Muscle layer of colon (tissue), 2 donors: Measurements from ENCODE around the gene PRKG1.

Experiments used
- H3K27ac ChIP-seq: one replicate; pipeline ENCODE4 v1.7.0; 2013; ENCODE audit warnings: low read depth, mild to moderate bottlenecking, low read length, moderate library complexity
- H3K27me3 ChIP-seq, 2 donors: one replicate each; pipeline ENCODE4 v1.7.0; 2013; ENCODE audit warnings: low read length in 2 of 2, mild to moderate bottlenecking in 2 of 2; ENCODE audit not compliant: insufficient read depth in 2 of 2, control insufficient read depth in 1 of 2
- H3K36me3 ChIP-seq: one replicate; pipeline ENCODE4 v1.7.0; 2013; ENCODE audit warnings: mild to moderate bottlenecking, low read length; ENCODE audit not compliant: insufficient read depth
- H3K4me1 ChIP-seq: one replicate; pipeline ENCODE4 v1.7.0; 2013; ENCODE audit warnings: mild to moderate bottlenecking, low read length; ENCODE audit not compliant: insufficient read depth
- H3K4me3 ChIP-seq, 2 donors: one replicate each; pipeline ENCODE4 v1.7.0; 2013; ENCODE audit warnings: low read length in 2 of 2, low read depth in 1 of 2, mild to moderate bottlenecking in 1 of 2, moderate library complexity in 1 of 2
- H3K9ac ChIP-seq: one replicate; pipeline ENCODE4 v1.7.0; 2013; ENCODE audit warnings: low read length
- H3K9me3 ChIP-seq: one replicate; pipeline ENCODE4 v1.7.0; 2013; ENCODE audit warnings: mild to moderate bottlenecking, low read length
- donor health status: abdominal sarcoma.
- donor health status: Adenocarcinoma of cecum.

The PRKG1 gene

GRCh38 chr10:51289519-51289918 lies 215.2 kb downstream of the PRKG1 start:
- Histone ChIP-seq H3K4me1 (peaks cover 5% of the 10 kb centered on the region), H3K27me3 (no peaks in the 10 kb centered on the region), H3K9ac (no peak overlapping the region)

GRCh38 chr10:51291961-51292360 lies 217.7 kb downstream of the PRKG1 start:
- Histone ChIP-seq H3K27ac (no peak overlapping the region), H3K9ac (no peak overlapping the region), H3K4me3 (no peak overlapping the region), H3K27me3 (no peaks in the 10 kb centered on the region), H3K9me3 (no peaks in the 10 kb centered on the region), H3K36me3 (no peaks in the 10 kb centered on the region), H3K4me1 (peaks cover 5% of the 10 kb centered on the region)

More at GRCh38 chr10:51289519-51289918, 215.2 kb downstream of the PRKG1 start:
- Histone ChIP-seq H3K36me3 (no peaks in the 10 kb centered on the region), H3K9me3 (no peaks in the 10 kb centered on the region), H3K4me3 (no peak overlapping the region), H3K27ac (no peak overlapping the region)

GRCh38 chr10:51297438-51297837 lies 223.2 kb downstream of the PRKG1 start:
- H3K4me3 ChIP-seq: no peak overlapping the region
- no peaks in the 10 kb centered on the region for H3K36me3 ChIP-seq
- H3K27ac ChIP-seq: no peak overlapping the region
- no peak overlapping the region for H3K9ac ChIP-seq
- no peaks in the 10 kb centered on the region for H3K27me3 ChIP-seq
- no peaks in the 10 kb centered on the region for H3K9me3 ChIP-seq
- H3K4me1 ChIP-seq: peaks cover 19% of the 10 kb centered on the region

GRCh38 chr10:51300617-51301304 lies 226.5 kb downstream of the PRKG1 start:
- no peaks in the 10 kb centered on the region for H3K36me3 ChIP-seq
- H3K4me1 ChIP-seq: peaks cover 26% of the 10 kb centered on the region
- no peaks in the 10 kb centered on the region for H3K27me3 ChIP-seq
- H3K4me3 ChIP-seq: peak overlapping the region in 1 of 2 donors; percentile 15
- no peaks in the 10 kb centered on the region for H3K9me3 ChIP-seq
- H3K9ac ChIP-seq: no peak overlapping the region
- peak overlapping the region; percentile 14 for H3K27ac ChIP-seq

GRCh38 chr10:51301644-51302043 lies 227.4 kb downstream of the PRKG1 start:
- no peaks in the 10 kb centered on the region for H3K36me3 ChIP-seq
- no peak overlapping the region for H3K27ac ChIP-seq
- peaks cover 26% of the 10 kb centered on the region for H3K4me1 ChIP-seq
- H3K9ac ChIP-seq: no peak overlapping the region
- no peaks in the 10 kb centered on the region for H3K9me3 ChIP-seq
- no peak overlapping the region for H3K4me3 ChIP-seq
- H3K27me3 ChIP-seq: no peaks in the 10 kb centered on the region

- Histone ChIP-seq H3K9me3 (no peaks in the 10 kb centered on the region), H3K27me3 (no peaks in the 10 kb centered on the region), H3K4me3 (no peak overlapping the region), H3K27ac (peak overlapping the region; percentile 37), H3K4me1 (peaks cover 26% of the 10 kb centered on the region), H3K9ac (no peak overlapping the region), H3K36me3 (no peaks in the 10 kb centered on the region)
Observed at GRCh38 chr10:51302316-51302715, 228.0 kb downstream of the PRKG1 start.

DNA sequence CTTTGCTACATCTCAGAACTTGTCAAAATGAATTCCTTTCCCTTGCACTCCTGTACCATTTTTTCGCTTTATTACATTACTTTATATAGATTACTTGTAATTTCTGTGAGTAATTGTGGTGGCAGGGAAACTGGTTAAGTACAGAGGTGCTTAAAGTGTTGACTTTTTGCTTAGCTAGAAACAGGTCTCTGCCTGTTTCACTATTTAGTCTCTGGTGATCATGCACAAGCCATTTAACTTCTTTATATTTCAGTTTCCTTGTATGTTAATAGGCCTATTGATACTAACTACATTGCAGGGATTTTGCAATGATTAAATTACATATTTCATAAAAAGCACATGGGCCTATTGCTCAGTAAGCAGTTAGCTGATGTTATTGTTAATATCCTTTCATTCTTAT lies 233.8 kb downstream of the PRKG1 start:
- Histone ChIP-seq H3K9me3 (no peaks in the 10 kb centered on the region), H3K4me1 (peaks cover 3% of the 10 kb centered on the region), H3K27me3 (no peaks in the 10 kb centered on the region), H3K4me3 (no peak overlapping the region), H3K27ac (no peak overlapping the region), H3K9ac (no peak overlapping the region), H3K36me3 (no peaks in the 10 kb centered on the region)

DNA sequence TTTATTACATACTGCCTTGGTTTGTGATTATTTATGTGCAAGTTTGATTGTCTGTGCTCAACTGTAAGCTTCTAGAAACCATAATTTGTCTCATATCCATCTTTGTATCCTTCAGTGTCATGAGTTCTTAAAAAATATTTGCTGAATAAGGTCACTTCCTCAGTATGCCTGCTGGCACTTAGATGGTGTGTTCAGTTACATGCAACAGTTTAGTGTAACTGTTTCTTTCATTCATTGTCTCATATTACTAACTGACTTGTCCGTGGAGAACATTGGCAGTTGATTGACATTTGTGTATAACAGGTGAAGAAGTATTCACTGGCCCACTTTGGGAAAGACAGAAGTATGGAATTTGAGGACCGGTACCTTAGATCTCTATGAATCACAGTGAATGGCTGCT lies 236.9 kb downstream of the PRKG1 start:
- H3K27ac ChIP-seq: no peak overlapping the region
- H3K4me1 ChIP-seq: peaks cover 13% of the 10 kb centered on the region
- H3K27me3 ChIP-seq: no peaks in the 10 kb centered on the region
- H3K36me3 ChIP-seq: no peaks in the 10 kb centered on the region
- no peak overlapping the region for H3K9ac ChIP-seq
- H3K9me3 ChIP-seq: no peaks in the 10 kb centered on the region
- H3K4me3 ChIP-seq: no peak overlapping the region

DNA sequence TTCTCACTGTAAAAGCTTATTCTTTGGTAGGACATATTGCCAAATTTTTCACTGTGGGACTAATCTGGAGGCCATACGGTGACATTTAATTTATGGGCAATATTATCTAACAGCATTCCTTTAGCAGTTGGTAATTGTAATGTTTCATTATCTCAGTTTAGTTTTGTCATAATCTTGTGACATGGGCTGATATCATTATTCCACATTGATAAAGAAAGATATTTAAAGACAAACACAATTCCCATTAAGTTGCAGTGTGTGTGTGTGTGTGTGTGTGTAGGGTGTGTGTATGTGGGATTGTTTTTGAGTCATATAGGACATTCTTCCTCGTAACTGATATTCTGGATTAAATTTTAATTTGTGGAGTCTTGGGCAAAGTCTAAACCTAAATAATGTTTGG lies 238.5 kb downstream of the PRKG1 start:
- peaks cover 13% of the 10 kb centered on the region for H3K4me1 ChIP-seq
- no peaks in the 10 kb centered on the region for H3K9me3 ChIP-seq
- no peak overlapping the region for H3K27ac ChIP-seq
- H3K4me3 ChIP-seq: no peak overlapping the region
- H3K36me3 ChIP-seq: no peaks in the 10 kb centered on the region
- H3K9ac ChIP-seq: no peak overlapping the region
- H3K27me3 ChIP-seq: no peaks in the 10 kb centered on the region

DNA sequence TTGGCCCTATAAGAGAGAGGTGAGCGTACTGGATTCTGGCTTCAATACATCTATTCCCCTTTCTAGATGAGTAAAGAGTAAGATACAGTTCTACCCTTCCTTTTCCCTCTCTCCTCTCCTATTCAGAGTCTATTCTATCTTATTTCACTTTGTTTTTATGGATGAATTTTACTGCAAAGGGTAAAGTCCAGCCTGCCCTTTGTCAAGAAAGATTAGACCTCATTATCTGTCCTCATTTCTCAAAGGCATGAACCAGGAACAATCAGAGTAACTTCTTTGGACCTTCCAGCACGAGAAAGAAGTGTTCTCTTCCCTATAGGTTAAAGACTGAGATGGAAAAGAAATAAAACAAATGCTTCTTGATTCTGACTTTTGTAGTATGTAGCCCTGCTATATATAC lies 239.0 kb downstream of the PRKG1 start:
- H3K27ac ChIP-seq: no peak overlapping the region
- no peaks in the 10 kb centered on the region for H3K36me3 ChIP-seq
- no peaks in the 10 kb centered on the region for H3K27me3 ChIP-seq
- H3K9ac ChIP-seq: no peak overlapping the region
- no peak overlapping the region for H3K4me3 ChIP-seq
- H3K4me1 ChIP-seq: peaks cover 13% of the 10 kb centered on the region
- H3K9me3 ChIP-seq: no peaks in the 10 kb centered on the region

DNA sequence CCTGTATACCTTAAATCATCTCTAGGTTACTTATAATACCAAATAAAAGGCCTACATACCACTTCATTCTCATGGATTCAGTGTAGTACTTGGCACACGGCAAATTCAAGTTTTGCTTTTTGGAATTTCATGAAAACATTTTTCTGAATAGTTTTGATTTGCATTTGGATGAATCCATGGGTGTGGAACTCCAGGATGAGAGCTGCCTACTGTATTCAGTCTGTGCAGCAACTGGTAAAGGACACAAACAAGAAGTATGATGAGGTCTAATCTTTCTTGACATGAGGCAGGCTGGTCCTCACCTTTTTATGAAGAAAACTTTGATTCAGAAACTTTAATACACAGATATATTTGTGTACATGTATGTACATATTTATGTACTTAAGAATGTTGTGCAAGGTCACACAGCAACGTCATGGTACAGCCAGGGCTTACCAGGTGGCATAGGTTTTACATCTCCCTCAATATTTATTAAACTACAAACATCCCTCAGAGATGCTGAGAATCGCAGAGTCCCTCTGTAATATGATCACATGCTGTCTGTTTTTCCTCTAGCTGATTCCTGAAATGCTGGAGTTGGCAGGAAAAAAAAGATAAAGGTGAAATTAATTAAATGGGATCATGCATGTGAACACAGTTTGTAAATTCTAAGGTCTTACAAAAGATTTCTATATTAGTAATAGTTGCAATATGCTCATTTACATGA lies 239.6 kb downstream of the PRKG1 start:
- no peaks in the 10 kb centered on the region for H3K27me3 ChIP-seq
- no peaks in the 10 kb centered on the region for H3K36me3 ChIP-seq
- H3K4me1 ChIP-seq: peaks cover 13% of the 10 kb centered on the region
- H3K27ac ChIP-seq: no peak overlapping the region
- H3K9me3 ChIP-seq: no peaks in the 10 kb centered on the region
- H3K9ac ChIP-seq: no peak overlapping the region
- H3K4me3 ChIP-seq: no peak overlapping the region

DNA sequence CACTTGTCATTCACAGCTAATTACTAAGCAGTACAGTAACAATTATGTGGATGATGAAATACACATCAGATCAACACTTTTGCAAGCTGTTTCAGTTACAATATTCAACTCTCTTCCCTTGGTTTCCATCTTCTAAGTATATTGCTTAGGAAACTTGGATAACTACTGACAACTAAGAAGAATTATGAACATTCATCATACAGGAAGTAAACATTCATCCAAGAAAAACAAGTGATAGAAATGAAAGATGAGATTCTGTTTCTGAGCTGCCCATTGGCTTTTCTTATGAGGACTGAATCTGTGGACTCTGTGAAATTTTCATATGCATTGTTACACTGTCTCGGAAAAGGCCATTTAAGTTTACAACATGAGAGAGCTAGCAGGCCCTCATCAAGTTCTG lies 240.2 kb downstream of the PRKG1 start:
- Histone ChIP-seq H3K4me3 (no peak overlapping the region), H3K27ac (no peak overlapping the region), H3K36me3 (no peaks in the 10 kb centered on the region), H3K4me1 (peaks cover 13% of the 10 kb centered on the region), H3K9me3 (no peaks in the 10 kb centered on the region), H3K27me3 (no peaks in the 10 kb centered on the region), H3K9ac (no peak overlapping the region)
